ENCODE results near the gene RCCD1. TPM values are rescaled to one million over a fixed set of nuclear protein-coding genes. Genes with fewer than 3 reads are reported as not detected.

RCCD1 gene
- total RNA-seq, 1 experiment from 2014 or later = 22.8 TPM

- H2BK20ac ChIP-seq (ENCODE audit: low read depth, low read length, poor library complexity, severe bottlenecking) = no peak overlapping the region
- TF ChIP-seq CTCF (conservative IDR thresholded peaks at IDR 0.05) = no peak
- peaks cover 19% of the 10 kb centered on the region for H3K79me1 ChIP-seq (ENCODE audit: insufficient read depth, low read depth, low read length, poor library complexity, severe bottlenecking)
- no peaks in the 10 kb centered on the region for H3K9me3 ChIP-seq (ENCODE audit: control insufficient read depth, low read depth, low read length)
- no peaks in the 10 kb centered on the region for H3K9me3 Mint-ChIP-seq
- no peak overlapping the region for H3K27ac ChIP-seq (ENCODE audit: insufficient read length, low read depth, low read length)
- H3K18ac ChIP-seq (ENCODE audit: insufficient read length, low read depth, low read length) = no peak overlapping the region
- H2AFZ ChIP-seq (ENCODE audit: low read length) = no peak overlapping the region
- no peak overlapping the region for H2BK15ac ChIP-seq (ENCODE audit: low read depth, low read length)
- no peak overlapping the region for H3K4me3 Mint-ChIP-seq
- H2AK5ac ChIP-seq (ENCODE audit: insufficient read length, low read length) = no peak overlapping the region
- H2BK120ac ChIP-seq (ENCODE audit: low read depth, low read length, poor library complexity, severe bottlenecking) = no peak overlapping the region
- H3K23me2 ChIP-seq (ENCODE audit: insufficient read length, low read depth, low read length, poor library complexity, severe bottlenecking) = no peaks in the 10 kb centered on the region
- DNase-seq = no peak
- H3K4me1 Mint-ChIP-seq = peaks cover 18 to 19% of the 10 kb centered on the region in 2 experiments
- H4K5ac ChIP-seq (ENCODE audit: insufficient read length, low read depth, low read length) = no peak overlapping the region
- H3K56ac ChIP-seq (ENCODE audit: insufficient read length, low read depth, low read length) = no peak overlapping the region
- no peak overlapping the region for H2BK5ac ChIP-seq (ENCODE audit: insufficient read length, low read length)
- no peaks in the 10 kb centered on the region for H4K20me1 ChIP-seq (ENCODE audit: control insufficient read depth, insufficient read depth, insufficient read length)
- H3K27ac Mint-ChIP-seq = no peak overlapping the region; a peak in 1 of 7 replicates
- H3K4ac ChIP-seq (ENCODE audit: low read depth, low read length) = no peak overlapping the region
- H3K4me1 ChIP-seq (ENCODE audit: insufficient read depth, low read length) = no peaks in the 10 kb centered on the region
- no peak overlapping the region for H3T11ph ChIP-seq (ENCODE audit: low read length)
- H2BK12ac ChIP-seq (ENCODE audit: insufficient read length, low read depth, low read length) = no peak overlapping the region
- no peak overlapping the region for H3K9ac ChIP-seq (ENCODE audit: extremely low read depth, insufficient read length, low read length)
- peaks cover 42% of the 10 kb centered on the region for H3K79me2 ChIP-seq (ENCODE audit: insufficient read depth, low read length)
- no peaks in the 10 kb centered on the region; the same call in 1 of the 2 replicates for H3K27me3 Mint-ChIP-seq (ENCODE audit: low read depth)
- H3K14ac ChIP-seq (ENCODE audit: insufficient read depth, low read length) = no peak overlapping the region
- peaks cover 20 to 31% (median 28%) of the 10 kb centered on the region in 3 experiments for H3K36me3 Mint-ChIP-seq (ENCODE audit: insufficient read depth in 1 of 3, low read depth in 3 of 3)
- no peak overlapping the region for H3K23ac ChIP-seq (ENCODE audit: insufficient read length, low read depth, low read length)
- H4K91ac ChIP-seq (ENCODE audit: insufficient read length, low read depth, low read length) = no peak overlapping the region
- no peaks in the 10 kb centered on the region for H3K27me3 ChIP-seq (ENCODE audit: insufficient read depth, low read length)
- no CpG with 5 or more reads among the region's 11 CpGs for WGBS (ENCODE audit: extremely low coverage, insufficient read length, low lambda C conversion rate)
- no peak overlapping the region for H4K8ac ChIP-seq (replicated peaks; ENCODE audit: insufficient read length, low read depth, low read length)
- H3K4me2 ChIP-seq (ENCODE audit: insufficient read depth, insufficient read length, low read length) = no peak overlapping the region
Observed at GRCh38 chr15:90986790-90987507, 32.3 kb downstream of the RCCD1 start.

Data from H9 (cell line).